WTC11 (cell line): ENCODE results near the gene ZFR.

Source experiments
- ELF4 ChIP-seq: sonication (generic); formaldehyde crosslinking; IDR thresholded peaks from 2 replicates; pipeline ENCODE4 v1.8.1; 2022; ENCODE audit warnings: low read depth, mild to moderate bottlenecking, moderate library complexity, missing genetic modification reagents
- GRHL2 ChIP-seq: fragments of 250-450 bp; sonication (Bioruptor Pico); IDR thresholded peaks from 2 replicates; pipeline ENCODE4 v1.8.0; 2022; ENCODE audit warnings: mild to moderate bottlenecking, moderate library complexity; ENCODE audit not compliant: insufficient replicate concordance, severe bottlenecking
- JUN ChIP-seq: sonication (generic); formaldehyde crosslinking; IDR thresholded peaks from 2 replicates; pipeline ENCODE4 v1.8.0; 2023; ENCODE audit warnings: mild to moderate bottlenecking, missing genetic modification reagents
- TF ChIP-seq, protein P1 (sequence below): fragments of 250-450 bp; sonication (Bioruptor Pico); IDR thresholded peaks from 2 replicates; pipeline ENCODE4 v1.9.0; 2021; ENCODE audit warnings: mild to moderate bottlenecking
- TF ChIP-seq, protein P2 (sequence below): fragments of 200-600 bp; IDR thresholded peaks from 2 replicates; pipeline ENCODE4 v1.8.0; 2022; ENCODE audit warnings: antibody characterized with exemption
- TF ChIP-seq, protein P3 (sequence below): sonication (generic); formaldehyde crosslinking; IDR thresholded peaks from 2 replicates; pipeline ENCODE4 v1.8.1; 2023; ENCODE audit warnings: mild to moderate bottlenecking, missing genetic modification reagents
- TF ChIP-seq, protein P4 (sequence below): sonication (generic); formaldehyde crosslinking; IDR thresholded peaks from 2 replicates; pipeline ENCODE4 v1.8.0; 2023; ENCODE audit warnings: missing genetic modification reagents

DNA sequence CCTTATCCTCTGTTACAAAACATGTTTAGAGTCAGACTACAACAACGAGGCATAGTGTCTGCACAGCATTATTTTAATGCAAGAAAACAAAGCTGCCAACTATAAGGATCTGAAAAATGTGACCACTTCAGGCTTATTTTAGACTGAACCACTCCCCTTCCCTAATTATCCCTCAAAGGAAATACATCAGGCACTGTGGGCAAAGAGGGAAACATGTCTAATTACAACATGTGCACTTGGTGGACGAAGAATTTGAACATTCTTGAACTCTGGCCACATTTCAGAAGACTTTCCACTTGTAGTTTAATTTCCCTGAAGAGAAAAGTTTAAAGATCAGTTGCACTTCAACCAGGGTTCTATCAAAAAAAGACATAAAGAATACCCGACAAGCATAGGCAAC lies 135.6 kb downstream of the ZFR start:
- TF ChIP-seq ELF4 (CRISPR knock-in tag) (no peak), JUN (no peak), GRHL2 (CRISPR knock-in tag) (no peak)
- TF ChIP-seq, protein P1, sequence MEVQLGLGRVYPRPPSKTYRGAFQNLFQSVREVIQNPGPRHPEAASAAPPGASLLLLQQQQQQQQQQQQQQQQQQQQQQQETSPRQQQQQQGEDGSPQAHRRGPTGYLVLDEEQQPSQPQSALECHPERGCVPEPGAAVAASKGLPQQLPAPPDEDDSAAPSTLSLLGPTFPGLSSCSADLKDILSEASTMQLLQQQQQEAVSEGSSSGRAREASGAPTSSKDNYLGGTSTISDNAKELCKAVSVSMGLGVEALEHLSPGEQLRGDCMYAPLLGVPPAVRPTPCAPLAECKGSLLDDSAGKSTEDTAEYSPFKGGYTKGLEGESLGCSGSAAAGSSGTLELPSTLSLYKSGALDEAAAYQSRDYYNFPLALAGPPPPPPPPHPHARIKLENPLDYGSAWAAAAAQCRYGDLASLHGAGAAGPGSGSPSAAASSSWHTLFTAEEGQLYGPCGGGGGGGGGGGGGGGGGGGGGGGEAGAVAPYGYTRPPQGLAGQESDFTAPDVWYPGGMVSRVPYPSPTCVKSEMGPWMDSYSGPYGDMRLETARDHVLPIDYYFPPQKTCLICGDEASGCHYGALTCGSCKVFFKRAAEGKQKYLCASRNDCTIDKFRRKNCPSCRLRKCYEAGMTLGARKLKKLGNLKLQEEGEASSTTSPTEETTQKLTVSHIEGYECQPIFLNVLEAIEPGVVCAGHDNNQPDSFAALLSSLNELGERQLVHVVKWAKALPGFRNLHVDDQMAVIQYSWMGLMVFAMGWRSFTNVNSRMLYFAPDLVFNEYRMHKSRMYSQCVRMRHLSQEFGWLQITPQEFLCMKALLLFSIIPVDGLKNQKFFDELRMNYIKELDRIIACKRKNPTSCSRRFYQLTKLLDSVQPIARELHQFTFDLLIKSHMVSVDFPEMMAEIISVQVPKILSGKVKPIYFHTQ (CRISPR knock-in tag) = no peak
- TF ChIP-seq, protein P2, sequence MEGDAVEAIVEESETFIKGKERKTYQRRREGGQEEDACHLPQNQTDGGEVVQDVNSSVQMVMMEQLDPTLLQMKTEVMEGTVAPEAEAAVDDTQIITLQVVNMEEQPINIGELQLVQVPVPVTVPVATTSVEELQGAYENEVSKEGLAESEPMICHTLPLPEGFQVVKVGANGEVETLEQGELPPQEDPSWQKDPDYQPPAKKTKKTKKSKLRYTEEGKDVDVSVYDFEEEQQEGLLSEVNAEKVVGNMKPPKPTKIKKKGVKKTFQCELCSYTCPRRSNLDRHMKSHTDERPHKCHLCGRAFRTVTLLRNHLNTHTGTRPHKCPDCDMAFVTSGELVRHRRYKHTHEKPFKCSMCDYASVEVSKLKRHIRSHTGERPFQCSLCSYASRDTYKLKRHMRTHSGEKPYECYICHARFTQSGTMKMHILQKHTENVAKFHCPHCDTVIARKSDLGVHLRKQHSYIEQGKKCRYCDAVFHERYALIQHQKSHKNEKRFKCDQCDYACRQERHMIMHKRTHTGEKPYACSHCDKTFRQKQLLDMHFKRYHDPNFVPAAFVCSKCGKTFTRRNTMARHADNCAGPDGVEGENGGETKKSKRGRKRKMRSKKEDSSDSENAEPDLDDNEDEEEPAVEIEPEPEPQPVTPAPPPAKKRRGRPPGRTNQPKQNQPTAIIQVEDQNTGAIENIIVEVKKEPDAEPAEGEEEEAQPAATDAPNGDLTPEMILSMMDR = no peak
- TF ChIP-seq, protein P3, sequence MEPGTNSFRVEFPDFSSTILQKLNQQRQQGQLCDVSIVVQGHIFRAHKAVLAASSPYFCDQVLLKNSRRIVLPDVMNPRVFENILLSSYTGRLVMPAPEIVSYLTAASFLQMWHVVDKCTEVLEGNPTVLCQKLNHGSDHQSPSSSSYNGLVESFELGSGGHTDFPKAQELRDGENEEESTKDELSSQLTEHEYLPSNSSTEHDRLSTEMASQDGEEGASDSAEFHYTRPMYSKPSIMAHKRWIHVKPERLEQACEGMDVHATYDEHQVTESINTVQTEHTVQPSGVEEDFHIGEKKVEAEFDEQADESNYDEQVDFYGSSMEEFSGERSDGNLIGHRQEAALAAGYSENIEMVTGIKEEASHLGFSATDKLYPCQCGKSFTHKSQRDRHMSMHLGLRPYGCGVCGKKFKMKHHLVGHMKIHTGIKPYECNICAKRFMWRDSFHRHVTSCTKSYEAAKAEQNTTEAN (CRISPR knock-in tag) = no peak
- TF ChIP-seq, protein P4, sequence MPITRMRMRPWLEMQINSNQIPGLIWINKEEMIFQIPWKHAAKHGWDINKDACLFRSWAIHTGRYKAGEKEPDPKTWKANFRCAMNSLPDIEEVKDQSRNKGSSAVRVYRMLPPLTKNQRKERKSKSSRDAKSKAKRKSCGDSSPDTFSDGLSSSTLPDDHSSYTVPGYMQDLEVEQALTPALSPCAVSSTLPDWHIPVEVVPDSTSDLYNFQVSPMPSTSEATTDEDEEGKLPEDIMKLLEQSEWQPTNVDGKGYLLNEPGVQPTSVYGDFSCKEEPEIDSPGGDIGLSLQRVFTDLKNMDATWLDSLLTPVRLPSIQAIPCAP (CRISPR knock-in tag) = no peak
